Neural cell (in vitro differentiated cells): ENCODE data around the gene GLYATL3. TPM values are rescaled to one million over a fixed set of nuclear protein-coding genes. Genes with fewer than 3 reads are reported as not detected.

ENCODE experiments used
- H2AFZ ChIP-seq: fragments of 200-600, 300-800 bp; sonication (generic), shearing (Covaris generic); 2 replicates; pipeline ENCODE4 v1.6.0; 2014; ENCODE audit warnings: low read depth, mild to moderate bottlenecking, antibody characterized with exemption, low read length, moderate library complexity
- H3F3A ChIP-seq: fragments of 200-600 bp; shearing (Covaris generic); 2 replicates; pipeline ENCODE4 v1.6.1; 2016; ENCODE audit warnings: mild to moderate bottlenecking, moderate library complexity, mixed read lengths, antibody characterized with exemption, low read length; ENCODE audit not compliant: insufficient read depth, poor library complexity, severe bottlenecking
- H3K27ac ChIP-seq: fragments of 200-600, 300-800 bp; sonication (generic), shearing (Covaris generic); 2 replicates; pipeline ENCODE4 v1.5.1; 2014; ENCODE audit warnings: mild to moderate bottlenecking, low read length, moderate library complexity
- H3K27me3 ChIP-seq: fragments of 300-800, 200-600 bp; sonication (generic), shearing (Covaris generic); 2 replicates; pipeline ENCODE4 v1.6.0; 2014; ENCODE audit warnings: mild to moderate bottlenecking, low read depth, low read length, moderate library complexity; ENCODE audit not compliant: insufficient read depth
- H3K36me3 ChIP-seq: fragments of 300-800, 200-600 bp; sonication (generic), shearing (Covaris generic); 2 replicates; pipeline ENCODE4 v1.5.1; 2014; ENCODE audit warnings: mild to moderate bottlenecking, antibody characterized with exemption, low read length, moderate library complexity; ENCODE audit not compliant: insufficient read depth
- H3K4me2 ChIP-seq: fragments of 300-800, 200-600 bp; sonication (generic), shearing (Covaris generic); 2 replicates; pipeline ENCODE4 v1.6.0; 2014; ENCODE audit warnings: mild to moderate bottlenecking, low read length
- H3K4me3 ChIP-seq: fragments of 300-800, 200-600 bp; sonication (generic), shearing (Covaris generic); 2 replicates; pipeline ENCODE4 v1.5.1; 2014; ENCODE audit warnings: mild to moderate bottlenecking, low read length, moderate library complexity
- H3K79me2 ChIP-seq: fragments of 200-600 bp; shearing (Covaris generic); replicated peaks from 2 replicates; pipeline ENCODE4 v1.6.0; 2014; ENCODE audit warnings: mild to moderate bottlenecking, low read length, moderate library complexity; ENCODE audit not compliant: insufficient read depth
- H3K9ac ChIP-seq: fragments of 300-800, 200-600 bp; sonication (generic), shearing (Covaris generic); 2 replicates; pipeline ENCODE4 v1.6.1; 2016; ENCODE audit warnings: mild to moderate bottlenecking, low read length, mixed read lengths
- H3K9me2 ChIP-seq: fragments of 200-600 bp; shearing (Covaris generic); 2 replicates; pipeline ENCODE4 v1.6.1; 2016; ENCODE audit warnings: mild to moderate bottlenecking, low read length, mixed read lengths; ENCODE audit not compliant: insufficient read depth
- H3K9me3 ChIP-seq: fragments of 200-600, 300-800 bp; sonication (generic), shearing (Covaris generic); 2 replicates; pipeline ENCODE4 v1.6.1; 2016; ENCODE audit warnings: mild to moderate bottlenecking, mixed run types, low read length, moderate library complexity, mixed read lengths
- H4K20me1 ChIP-seq: fragments of 200-600 bp; shearing (Covaris generic); 2 replicates; pipeline ENCODE4 v1.6.1; 2016; ENCODE audit warnings: mild to moderate bottlenecking, mixed run types; ENCODE audit not compliant: insufficient read depth
- EP300 ChIP-seq: fragments of 450-650 bp; conservative IDR thresholded peaks from 2 replicates; pipeline ENCODE4 v1.6.1; 2014; ENCODE audit warnings: antibody characterized with exemption, mild to moderate bottlenecking, moderate library complexity; ENCODE audit not compliant: poor library complexity, severe bottlenecking
- EZH2 ChIP-seq: fragments of 200-600, 300-800 bp; shearing (Covaris generic), sonication (generic); IDR thresholded peaks from 2 replicates; pipeline ENCODE4 v1.6.1; 2014; ENCODE audit warnings: antibody characterized with exemption, low read length, borderline replicate concordance, mild to moderate bottlenecking; ENCODE audit not compliant: insufficient read depth, poor library complexity, severe bottlenecking
- MXI1 ChIP-seq: fragments of 450-650 bp; conservative IDR thresholded peaks from 2 replicates; pipeline ENCODE4 v1.6.1; 2014; ENCODE audit warnings: antibody characterized with exemption, mild to moderate bottlenecking; ENCODE audit not compliant: poor library complexity, severe bottlenecking
- POLR2AphosphoS5 ChIP-seq: IDR thresholded peaks from 2 replicates; pipeline ENCODE4 v1.6.1; 2012
- RAD21 ChIP-seq: fragments of 450-650 bp; conservative IDR thresholded peaks from 2 replicates; pipeline ENCODE4 v1.6.1; 2014; ENCODE audit warnings: antibody characterized with exemption, mild to moderate bottlenecking, moderate library complexity
- SMC3 ChIP-seq: fragments of 450-650 bp; conservative IDR thresholded peaks from 2 replicates; pipeline ENCODE4 v1.6.1; 2014; ENCODE audit warnings: antibody characterized with exemption, mild to moderate bottlenecking, moderate library complexity; ENCODE audit not compliant: poor library complexity
- TAF1 ChIP-seq: IDR thresholded peaks from 2 replicates; pipeline ENCODE4 v1.6.1; 2012; ENCODE audit warnings: low read depth
- polyA plus RNA-seq: library from polyadenylated mRNA; depleted of rRNA; stranded (reverse); fragments of >200 nt; gene quantifications from 2 replicates; pipeline ENCODE4 v1.2.3, GENCODE V29; 2014
- TF ChIP-seq, protein P1 (sequence below): IDR thresholded peaks from 2 replicates; pipeline ENCODE4 v1.6.1; 2012; ENCODE audit warnings: borderline replicate concordance
- TF ChIP-seq, protein P2 (sequence below): fragments of 450-650 bp; IDR thresholded peaks from 2 replicates; pipeline ENCODE4 v1.5.1; 2014; ENCODE audit warnings: antibody characterized with exemption, mild to moderate bottlenecking, moderate library complexity; ENCODE audit not compliant: poor library complexity, severe bottlenecking

The GLYATL3 gene
- polyA plus RNA-seq, 1 donor from 2014 or later, result not detected

DNA sequence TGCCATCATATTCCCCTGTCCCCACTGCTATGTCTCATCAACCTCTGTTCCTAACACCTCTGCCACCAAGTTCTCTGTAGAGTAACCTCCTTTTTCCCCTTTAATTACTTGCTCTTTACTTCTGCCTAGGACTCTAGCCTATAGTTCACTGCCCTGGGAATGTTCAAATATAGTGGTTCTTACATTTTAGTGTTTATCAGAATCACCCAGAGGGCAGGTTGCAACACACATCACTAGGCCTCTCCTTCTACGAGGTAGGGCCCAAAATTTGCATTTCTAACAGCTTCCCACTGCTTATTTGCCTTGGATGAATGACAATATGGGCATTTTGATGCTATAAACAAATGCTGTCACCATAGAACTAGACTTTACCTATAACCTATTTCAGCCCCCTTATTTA, 27.6 kb downstream of the GLYATL3 start:
- no peaks in the 10 kb centered on the region for H3K9me2 ChIP-seq
- no peak for TF ChIP-seq EP300
- TF ChIP-seq SMC3, result no peak
- no peak for TF ChIP-seq MXI1
- TF ChIP-seq RAD21, result no peak
- TF ChIP-seq, protein P1, sequence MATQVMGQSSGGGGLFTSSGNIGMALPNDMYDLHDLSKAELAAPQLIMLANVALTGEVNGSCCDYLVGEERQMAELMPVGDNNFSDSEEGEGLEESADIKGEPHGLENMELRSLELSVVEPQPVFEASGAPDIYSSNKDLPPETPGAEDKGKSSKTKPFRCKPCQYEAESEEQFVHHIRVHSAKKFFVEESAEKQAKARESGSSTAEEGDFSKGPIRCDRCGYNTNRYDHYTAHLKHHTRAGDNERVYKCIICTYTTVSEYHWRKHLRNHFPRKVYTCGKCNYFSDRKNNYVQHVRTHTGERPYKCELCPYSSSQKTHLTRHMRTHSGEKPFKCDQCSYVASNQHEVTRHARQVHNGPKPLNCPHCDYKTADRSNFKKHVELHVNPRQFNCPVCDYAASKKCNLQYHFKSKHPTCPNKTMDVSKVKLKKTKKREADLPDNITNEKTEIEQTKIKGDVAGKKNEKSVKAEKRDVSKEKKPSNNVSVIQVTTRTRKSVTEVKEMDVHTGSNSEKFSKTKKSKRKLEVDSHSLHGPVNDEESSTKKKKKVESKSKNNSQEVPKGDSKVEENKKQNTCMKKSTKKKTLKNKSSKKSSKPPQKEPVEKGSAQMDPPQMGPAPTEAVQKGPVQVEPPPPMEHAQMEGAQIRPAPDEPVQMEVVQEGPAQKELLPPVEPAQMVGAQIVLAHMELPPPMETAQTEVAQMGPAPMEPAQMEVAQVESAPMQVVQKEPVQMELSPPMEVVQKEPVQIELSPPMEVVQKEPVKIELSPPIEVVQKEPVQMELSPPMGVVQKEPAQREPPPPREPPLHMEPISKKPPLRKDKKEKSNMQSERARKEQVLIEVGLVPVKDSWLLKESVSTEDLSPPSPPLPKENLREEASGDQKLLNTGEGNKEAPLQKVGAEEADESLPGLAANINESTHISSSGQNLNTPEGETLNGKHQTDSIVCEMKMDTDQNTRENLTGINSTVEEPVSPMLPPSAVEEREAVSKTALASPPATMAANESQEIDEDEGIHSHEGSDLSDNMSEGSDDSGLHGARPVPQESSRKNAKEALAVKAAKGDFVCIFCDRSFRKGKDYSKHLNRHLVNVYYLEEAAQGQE, result no peak
- no peak for TF ChIP-seq EZH2
- TF ChIP-seq POLR2AphosphoS5, result no peak
- no peak for TF ChIP-seq TAF1
- TF ChIP-seq, protein P2, sequence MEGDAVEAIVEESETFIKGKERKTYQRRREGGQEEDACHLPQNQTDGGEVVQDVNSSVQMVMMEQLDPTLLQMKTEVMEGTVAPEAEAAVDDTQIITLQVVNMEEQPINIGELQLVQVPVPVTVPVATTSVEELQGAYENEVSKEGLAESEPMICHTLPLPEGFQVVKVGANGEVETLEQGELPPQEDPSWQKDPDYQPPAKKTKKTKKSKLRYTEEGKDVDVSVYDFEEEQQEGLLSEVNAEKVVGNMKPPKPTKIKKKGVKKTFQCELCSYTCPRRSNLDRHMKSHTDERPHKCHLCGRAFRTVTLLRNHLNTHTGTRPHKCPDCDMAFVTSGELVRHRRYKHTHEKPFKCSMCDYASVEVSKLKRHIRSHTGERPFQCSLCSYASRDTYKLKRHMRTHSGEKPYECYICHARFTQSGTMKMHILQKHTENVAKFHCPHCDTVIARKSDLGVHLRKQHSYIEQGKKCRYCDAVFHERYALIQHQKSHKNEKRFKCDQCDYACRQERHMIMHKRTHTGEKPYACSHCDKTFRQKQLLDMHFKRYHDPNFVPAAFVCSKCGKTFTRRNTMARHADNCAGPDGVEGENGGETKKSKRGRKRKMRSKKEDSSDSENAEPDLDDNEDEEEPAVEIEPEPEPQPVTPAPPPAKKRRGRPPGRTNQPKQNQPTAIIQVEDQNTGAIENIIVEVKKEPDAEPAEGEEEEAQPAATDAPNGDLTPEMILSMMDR, result no peak
- no peak overlapping the region for H3K9ac ChIP-seq
- no peaks in the 10 kb centered on the region for H3F3A ChIP-seq
- H3K9me3 ChIP-seq, result no peaks in the 10 kb centered on the region
- H3K36me3 ChIP-seq, result no peaks in the 10 kb centered on the region
- H3K4me2 ChIP-seq, result no peak overlapping the region
- H3K27me3 ChIP-seq, result no peaks in the 10 kb centered on the region
- no peak overlapping the region for H3K4me3 ChIP-seq
- H2AFZ ChIP-seq, result no peak overlapping the region
- H4K20me1 ChIP-seq, result no peaks in the 10 kb centered on the region
- no peak overlapping the region for H3K27ac ChIP-seq
- no peaks in the 10 kb centered on the region for H3K79me2 ChIP-seq

DNA sequence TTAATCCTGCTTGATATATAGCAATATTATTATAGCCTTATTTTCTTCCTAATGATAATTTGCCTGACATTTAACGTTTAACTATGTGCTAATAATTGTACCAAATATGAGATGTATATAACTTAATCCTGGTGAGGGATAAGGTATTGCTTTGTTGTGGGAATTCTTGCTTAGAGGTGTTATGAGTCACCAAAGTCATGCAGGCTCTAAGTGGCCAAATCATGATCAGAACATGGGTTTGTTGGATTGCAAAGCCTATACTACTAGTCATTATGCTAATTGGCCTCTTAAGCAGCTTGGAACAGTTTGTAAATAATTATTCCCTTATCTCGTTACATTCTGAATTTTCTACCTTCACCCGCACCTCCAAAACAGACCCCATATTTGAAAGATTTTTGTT, 28.8 kb downstream of the GLYATL3 start:
- Histone ChIP-seq H3K4me2 (no peak overlapping the region), H3K27me3 (no peaks in the 10 kb centered on the region), H4K20me1 (no peaks in the 10 kb centered on the region), H3F3A (no peaks in the 10 kb centered on the region), H3K4me3 (no peak overlapping the region), H3K27ac (no peak overlapping the region), H3K36me3 (no peaks in the 10 kb centered on the region), H3K9me2 (no peaks in the 10 kb centered on the region), H3K9me3 (no peaks in the 10 kb centered on the region), H3K79me2 (no peaks in the 10 kb centered on the region), H2AFZ (no peak overlapping the region), H3K9ac (no peak overlapping the region)
- no peak for TF ChIP-seq SMC3
- TF ChIP-seq POLR2AphosphoS5, result no peak
- TF ChIP-seq EZH2, result no peak
- TF ChIP-seq RAD21, result no peak
- TF ChIP-seq, protein P1, result no peak
- TF ChIP-seq, protein P2, result no peak
- TF ChIP-seq EP300, result no peak
- TF ChIP-seq TAF1, result no peak
- TF ChIP-seq MXI1, result no peak
